Peyer's patch (tissue), 4 donors: ENCODE measurements around the gene USP40. TPM values are rescaled to one million over a fixed set of nuclear protein-coding genes. Genes with fewer than 3 reads are reported as not detected.

Experiments used
- DNase-seq, 3 donors: peaks; one replicate each; pipeline ENCODE4 v3.0.0-alpha.2; 2017 to 2019
- H3K27ac ChIP-seq, 4 donors: fragments of 200-600 bp; sonication (generic); one replicate each; pipeline ENCODE4 v1.5.1; 2016 to 2019
- H3K27me3 ChIP-seq, 2 donors: fragments of 200-600 bp; sonication (generic); one replicate each; pipeline ENCODE4 v1.5.1; 2019
- H3K36me3 ChIP-seq, 3 donors: fragments of 200-600 bp; sonication (generic); one replicate each; pipeline ENCODE4 v1.5.1; 2016 to 2019
- H3K4me1 ChIP-seq, 4 donors: fragments of 200-600 bp; sonication (generic); one replicate each; pipeline ENCODE4 v1.5.1; 2016 to 2019
- H3K4me3 ChIP-seq, 4 donors: fragments of 200-600 bp; sonication (generic); 1 replicate in 3 of 4; 2 replicates in 1 of 4; pipeline ENCODE4 v1.5.1; 2016 to 2019; ENCODE audit warnings: mild to moderate bottlenecking in 1 of 4
- H3K9me3 ChIP-seq, 4 donors: fragments of 200-600 bp; sonication (generic); one replicate each; pipeline ENCODE4 v1.5.1; 2016 to 2019; ENCODE audit warnings: mild to moderate bottlenecking in 1 of 4
- POLR2A ChIP-seq, 2 donors: fragments of 450-650 bp; IDR thresholded peaks; one replicate each; pipeline ENCODE4 v1.5.1; 2017; ENCODE audit warnings: antibody characterized with exemption in 2 of 2, mild to moderate bottlenecking in 2 of 2, moderate library complexity in 2 of 2
- total RNA-seq, 4 donors: library from RNA; depleted of rRNA; stranded (reverse); fragments of >200 nt; gene quantifications; one replicate each; pipeline ENCODE4 v1.1.0, GENCODE V29; 2016
- TF ChIP-seq, protein P1 (sequence below), 6 experiments: fragments of 450-650 bp in 4 of 6; fragments of 200-600 bp in 2 of 6; sonication (generic) in 1 of 6; IDR thresholded peaks; one replicate each; pipeline ENCODE4 v1.5.1; 2017 to 2019; ENCODE audit warnings: antibody characterized with exemption in 6 of 6, mild to moderate bottlenecking in 3 of 6, moderate library complexity in 1 of 6

The USP40 gene
- total RNA-seq, 4 donors from 2014 or later: 34.3 to 58.7 (median 45.0) TPM

GRCh38 chr2:233471291-233472035 is 95.1 kb downstream of the USP40 start:
- H3K27me3 ChIP-seq: no peaks in the 10 kb centered on the region
- no peaks in the 10 kb centered on the region for H3K9me3 ChIP-seq
- H3K4me3 ChIP-seq: no peak overlapping the region
- DNase-seq: peak in 1 of 3 donors; percentile 36
- H3K36me3 ChIP-seq: peaks cover 0 to 66% (median 0%) of the 10 kb centered on the region in 3 donors
- H3K4me1 ChIP-seq: peaks cover 0 to 5% (median 0%) of the 10 kb centered on the region in 4 donors
- H3K27ac ChIP-seq: no peak overlapping the region
- TF ChIP-seq POLR2A (IDR thresholded peaks at IDR 0.05): no peak
- TF ChIP-seq, protein P1, sequence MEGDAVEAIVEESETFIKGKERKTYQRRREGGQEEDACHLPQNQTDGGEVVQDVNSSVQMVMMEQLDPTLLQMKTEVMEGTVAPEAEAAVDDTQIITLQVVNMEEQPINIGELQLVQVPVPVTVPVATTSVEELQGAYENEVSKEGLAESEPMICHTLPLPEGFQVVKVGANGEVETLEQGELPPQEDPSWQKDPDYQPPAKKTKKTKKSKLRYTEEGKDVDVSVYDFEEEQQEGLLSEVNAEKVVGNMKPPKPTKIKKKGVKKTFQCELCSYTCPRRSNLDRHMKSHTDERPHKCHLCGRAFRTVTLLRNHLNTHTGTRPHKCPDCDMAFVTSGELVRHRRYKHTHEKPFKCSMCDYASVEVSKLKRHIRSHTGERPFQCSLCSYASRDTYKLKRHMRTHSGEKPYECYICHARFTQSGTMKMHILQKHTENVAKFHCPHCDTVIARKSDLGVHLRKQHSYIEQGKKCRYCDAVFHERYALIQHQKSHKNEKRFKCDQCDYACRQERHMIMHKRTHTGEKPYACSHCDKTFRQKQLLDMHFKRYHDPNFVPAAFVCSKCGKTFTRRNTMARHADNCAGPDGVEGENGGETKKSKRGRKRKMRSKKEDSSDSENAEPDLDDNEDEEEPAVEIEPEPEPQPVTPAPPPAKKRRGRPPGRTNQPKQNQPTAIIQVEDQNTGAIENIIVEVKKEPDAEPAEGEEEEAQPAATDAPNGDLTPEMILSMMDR (IDR thresholded peaks at IDR 0.05): no peak

DNA sequence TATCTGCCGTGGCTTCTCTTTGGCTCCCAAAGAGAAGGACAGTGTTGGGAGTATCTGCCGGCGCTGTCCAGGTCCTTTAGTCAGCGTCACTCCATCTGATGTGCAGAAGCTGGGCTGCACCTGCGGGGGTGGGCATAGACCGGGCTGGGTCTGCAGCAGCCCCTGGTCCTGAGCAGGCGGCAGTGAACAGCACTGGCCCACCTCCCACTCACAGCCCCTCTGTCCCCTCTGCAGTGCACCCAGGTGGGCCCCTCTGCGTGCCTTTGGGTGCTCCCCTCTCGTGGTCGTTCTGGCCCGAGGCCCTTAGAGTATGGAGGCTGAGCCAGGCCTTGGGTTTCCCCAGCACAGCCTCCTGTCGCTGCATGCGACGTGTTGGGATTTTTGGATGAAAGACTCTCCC is 95.7 kb downstream of the USP40 start:
- Histone ChIP-seq H3K4me1 (peaks cover 0 to 5% (median 0%) of the 10 kb centered on the region in 4 donors), H3K9me3 (no peaks in the 10 kb centered on the region), H3K36me3 (peaks cover 0 to 68% (median 0%) of the 10 kb centered on the region in 3 donors), H3K27me3 (no peaks in the 10 kb centered on the region), H3K27ac (peak overlapping the region in 3 of 4 donors; percentile 49 to 78 (median 59)), H3K4me3 (no peak overlapping the region)
- TF ChIP-seq POLR2A (IDR thresholded peaks at IDR 0.05): no peak
- TF ChIP-seq, protein P1 (IDR thresholded peaks at IDR 0.05): no peak
- peak in 2 of 3 donors; percentile 41 to 44 for DNase-seq

DNA sequence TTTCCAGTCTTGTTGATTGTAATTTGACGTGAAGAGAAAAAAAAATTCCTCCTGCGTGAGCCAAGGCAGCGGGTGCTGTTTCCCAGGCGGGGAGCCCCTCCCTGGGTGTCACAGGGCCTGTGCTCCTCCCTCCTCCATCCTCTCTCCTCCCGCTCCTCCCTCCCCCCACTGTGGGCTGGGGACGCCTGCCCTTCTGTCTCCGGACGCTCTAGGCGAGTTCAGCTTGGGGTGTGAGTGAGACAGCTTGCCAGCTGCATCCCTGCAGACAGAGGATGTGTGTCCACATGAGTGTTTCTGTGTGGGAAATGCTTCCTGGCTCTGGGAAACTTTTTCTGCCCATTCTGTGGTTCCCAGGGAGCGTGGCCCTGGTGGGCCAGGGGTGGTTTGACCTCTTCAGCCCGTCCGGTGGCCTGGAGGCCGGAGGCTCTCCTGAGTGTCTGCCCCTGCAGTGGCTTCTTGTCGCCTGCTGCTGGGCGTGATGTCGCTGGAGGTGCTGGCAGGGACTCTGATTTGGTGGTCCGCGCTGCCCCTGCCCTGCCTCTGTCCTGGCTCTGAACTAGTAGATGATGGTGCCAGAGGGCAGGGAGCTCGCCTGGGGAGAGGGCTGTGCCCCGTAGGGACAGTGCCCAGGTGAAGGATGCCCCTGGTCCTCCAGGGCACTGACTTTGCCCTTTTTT is 96.4 kb downstream of the USP40 start:
- Histone ChIP-seq H3K27me3 (no peaks in the 10 kb centered on the region), H3K4me3 (no peak overlapping the region), H3K9me3 (no peaks in the 10 kb centered on the region), H3K27ac (peak overlapping the region in 3 of 4 donors; percentile 49 to 78 (median 59)), H3K4me1 (peaks cover 0 to 5% (median 0%) of the 10 kb centered on the region in 4 donors), H3K36me3 (peaks cover 0 to 71% (median 0%) of the 10 kb centered on the region in 3 donors)
- no peak for TF ChIP-seq POLR2A (IDR thresholded peaks at IDR 0.05)
- TF ChIP-seq, protein P1 (IDR thresholded peaks at IDR 0.05): no peak
- DNase-seq: peak in 2 of 3 donors; percentile 50 to 54

DNA sequence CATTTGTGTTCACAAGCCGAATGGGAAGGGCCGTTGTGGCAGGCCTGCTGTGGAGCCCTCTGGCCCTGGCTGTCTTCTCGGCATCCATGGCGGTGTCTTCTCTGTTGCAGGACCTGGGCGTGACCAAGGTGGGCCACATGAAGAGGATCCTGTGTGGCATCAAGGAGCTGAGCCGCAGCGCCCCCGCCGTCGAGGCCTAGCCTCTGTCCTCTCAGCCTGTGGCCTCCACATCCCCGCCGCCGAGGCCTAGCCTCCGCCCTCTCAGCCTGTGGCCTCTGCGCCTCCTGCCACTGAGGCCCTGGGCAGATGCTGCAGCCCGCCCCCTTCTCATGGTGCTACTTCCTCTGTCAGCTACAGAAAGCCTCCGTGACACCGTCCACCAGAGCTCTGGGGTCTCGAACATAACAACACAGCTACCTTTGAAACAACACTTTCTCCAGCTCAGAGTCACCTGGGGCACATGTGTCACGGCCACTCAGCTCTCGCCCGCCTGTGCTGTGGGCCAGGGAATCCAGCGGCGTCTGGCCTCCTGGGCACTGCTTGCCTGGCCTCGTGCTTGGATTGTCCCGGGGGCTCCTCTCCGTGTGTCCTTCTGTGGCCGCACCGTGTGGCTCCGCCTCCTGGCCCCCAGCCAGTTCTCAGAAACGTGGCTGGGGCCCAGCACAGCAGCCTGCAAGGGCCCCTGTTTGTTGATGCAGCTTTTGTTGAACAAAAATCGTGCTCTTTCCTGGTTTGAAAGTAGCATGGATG is 97.1 kb downstream of the USP40 start:
- H3K4me1 ChIP-seq: peaks cover 0 to 5% (median 0%) of the 10 kb centered on the region in 4 donors
- H3K9me3 ChIP-seq: no peaks in the 10 kb centered on the region
- peak overlapping the region; percentile 36 to 78 (median 52) for H3K27ac ChIP-seq
- H3K4me3 ChIP-seq: no peak overlapping the region
- TF ChIP-seq POLR2A (IDR thresholded peaks at IDR 0.05): no peak
- TF ChIP-seq, protein P1 (IDR thresholded peaks at IDR 0.05): no peak
- peak in 2 of 3 donors; percentile 43 to 49 for DNase-seq
- peaks cover 0 to 78% (median 0%) of the 10 kb centered on the region in 3 donors for H3K36me3 ChIP-seq
- H3K27me3 ChIP-seq: no peaks in the 10 kb centered on the region

DNA sequence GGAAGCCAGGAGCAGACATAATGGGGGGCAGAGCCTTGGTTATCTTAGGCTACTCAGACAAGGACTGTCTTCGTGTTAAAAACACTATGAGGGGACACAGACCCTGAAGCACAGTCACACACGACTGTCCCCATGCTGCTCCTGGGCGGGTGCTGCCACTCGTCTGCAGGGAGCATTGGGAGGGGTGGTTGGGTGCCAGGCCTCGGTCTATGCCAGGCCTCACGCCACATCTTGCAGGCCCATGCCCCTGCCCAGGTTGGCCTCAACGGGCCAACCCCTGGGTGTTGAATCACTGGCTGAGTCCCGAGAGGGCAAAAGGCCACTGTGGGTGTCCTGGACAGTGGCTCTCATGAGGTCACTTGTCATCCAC is 97.9 kb downstream of the USP40 start:
- no peaks in the 10 kb centered on the region for H3K9me3 ChIP-seq
- no peaks in the 10 kb centered on the region for H3K27me3 ChIP-seq
- peak in 1 of 3 donors; percentile 37 for DNase-seq
- TF ChIP-seq, protein P1 (IDR thresholded peaks at IDR 0.05): no peak
- no peak for TF ChIP-seq POLR2A (IDR thresholded peaks at IDR 0.05)
- peaks cover 0 to 5% (median 0%) of the 10 kb centered on the region in 4 donors for H3K4me1 ChIP-seq
- no peak overlapping the region for H3K4me3 ChIP-seq
- peak overlapping the region in 2 of 4 donors; percentile 59 to 78 for H3K27ac ChIP-seq
- H3K36me3 ChIP-seq: peaks cover 0 to 86% (median 0%) of the 10 kb centered on the region in 3 donors
